Kidney capillary endothelial cell (primary cell): Measurements from ENCODE around the gene SLC35G6.
"Not testable (repeated sequence)": the region's sequence is repeated elsewhere in the genome, so short reads cannot be mapped to it uniquely, and the experiment has no call there.

Experiments used
- DNase-seq: peaks from one replicate; pipeline ENCODE4 v3.0.0-alpha.2; 2018; ENCODE audit warnings: low spot score

The SLC35G6 gene

DNA sequence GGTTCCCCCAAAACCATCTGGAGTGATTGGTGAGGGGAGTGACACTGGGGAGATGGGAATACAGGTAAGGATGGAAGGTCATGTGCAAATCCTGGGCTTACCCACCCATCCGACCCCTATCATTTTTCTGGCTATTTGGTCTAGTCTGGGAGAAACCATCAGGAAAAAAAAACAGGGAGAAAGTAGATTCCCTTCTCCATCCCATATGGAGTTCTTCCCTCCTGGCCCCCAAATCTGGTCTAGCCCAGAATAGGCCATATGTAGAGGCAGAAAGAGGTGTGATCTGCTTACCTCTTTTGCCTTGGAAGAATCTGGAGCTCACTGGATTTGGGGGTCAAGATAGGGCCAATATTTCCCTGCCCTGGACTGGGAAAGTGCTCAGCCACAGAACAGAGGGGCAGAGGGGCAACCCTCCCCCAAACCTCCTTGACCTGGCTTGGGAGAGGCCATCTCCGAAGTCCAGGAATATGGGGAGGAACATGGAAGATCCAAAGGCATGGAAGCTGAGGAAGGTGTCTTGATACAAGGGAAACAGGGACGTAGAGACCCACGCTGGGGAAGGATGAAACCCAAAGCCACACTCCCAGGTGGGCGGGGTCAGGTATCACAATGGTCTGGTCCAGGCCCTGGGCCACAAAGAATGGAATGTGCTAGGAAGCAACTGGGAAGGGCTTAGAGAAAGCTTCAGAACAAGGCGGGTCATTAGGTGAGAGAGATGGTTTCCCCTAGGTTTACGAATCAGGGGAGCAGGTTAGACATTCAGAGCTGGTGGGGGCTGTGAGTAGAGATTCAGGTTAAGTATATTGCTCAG lies 20.2 kb upstream of the SLC35G6 start:
- no peak for DNase-seq

DNA sequence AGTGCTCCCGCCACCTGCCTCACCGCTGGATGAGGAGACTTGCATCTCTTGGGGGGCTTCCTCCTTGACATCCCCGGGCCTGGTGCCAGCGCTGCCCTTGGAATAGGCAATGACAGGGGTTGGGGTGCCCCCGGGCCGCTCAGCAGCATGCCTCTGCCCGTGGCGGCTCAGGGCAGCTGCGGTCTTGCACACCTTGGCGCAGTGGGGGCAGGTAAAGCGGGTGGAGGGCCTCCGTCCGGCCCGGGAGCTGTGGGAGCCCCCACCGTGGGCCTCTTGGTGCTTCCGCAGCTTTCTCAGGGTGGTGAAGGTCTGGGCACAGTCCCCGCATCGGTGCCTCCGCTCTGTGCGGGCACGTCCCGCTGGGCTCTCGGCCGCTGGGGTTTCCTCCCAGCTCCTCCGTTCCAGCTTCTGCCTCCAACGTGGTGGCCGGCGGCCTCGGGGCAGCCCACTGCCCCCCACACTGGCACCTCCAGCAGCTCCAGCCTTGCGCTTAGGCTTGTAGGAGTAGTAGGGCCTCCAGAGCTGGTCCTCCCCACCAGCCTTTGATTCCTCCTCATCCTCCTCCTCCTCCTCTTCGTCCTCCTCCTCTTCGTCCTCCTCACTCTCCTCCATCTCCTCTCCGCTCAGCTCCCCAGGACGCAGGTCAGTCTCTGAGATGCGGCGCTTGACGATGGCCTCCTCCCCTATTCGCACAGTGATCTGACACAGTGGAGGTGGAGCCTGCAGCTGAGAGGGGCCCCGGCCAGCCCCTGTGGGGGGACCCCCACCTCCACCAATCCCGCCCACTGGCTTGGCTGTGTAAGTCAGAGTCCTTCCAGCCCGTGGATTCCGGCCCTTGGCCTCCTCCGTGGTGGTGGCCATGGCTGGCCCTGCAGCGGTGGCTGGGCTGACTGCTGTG lies 18.5 kb upstream of the SLC35G6 start:
- DNase-seq: no peak

DNA sequence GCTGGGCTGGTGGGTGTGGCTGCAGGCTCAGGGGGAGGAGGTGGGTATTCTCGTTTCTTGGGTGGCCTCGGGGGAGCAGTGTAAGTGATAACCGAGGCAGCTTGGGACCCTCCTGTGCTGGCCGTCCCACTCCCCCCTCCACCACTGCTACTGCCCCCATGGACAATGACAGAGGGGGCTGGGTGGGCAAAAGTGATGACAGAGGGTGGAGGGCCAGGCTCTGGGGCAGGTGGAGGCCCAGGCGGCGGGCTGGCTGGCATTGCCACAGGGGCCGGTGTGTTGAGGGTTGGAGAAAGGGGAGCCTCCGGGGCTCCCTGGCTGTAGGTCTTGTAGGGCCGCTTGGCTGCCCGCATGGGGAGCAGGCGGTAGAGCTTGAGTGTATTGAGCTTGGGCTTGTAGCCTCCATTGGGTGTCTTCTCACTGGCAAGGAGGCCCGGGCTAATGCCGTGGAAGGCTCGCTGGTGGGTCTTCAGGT lies 17.8 kb upstream of the SLC35G6 start:
- DNase-seq: no peak

DNA sequence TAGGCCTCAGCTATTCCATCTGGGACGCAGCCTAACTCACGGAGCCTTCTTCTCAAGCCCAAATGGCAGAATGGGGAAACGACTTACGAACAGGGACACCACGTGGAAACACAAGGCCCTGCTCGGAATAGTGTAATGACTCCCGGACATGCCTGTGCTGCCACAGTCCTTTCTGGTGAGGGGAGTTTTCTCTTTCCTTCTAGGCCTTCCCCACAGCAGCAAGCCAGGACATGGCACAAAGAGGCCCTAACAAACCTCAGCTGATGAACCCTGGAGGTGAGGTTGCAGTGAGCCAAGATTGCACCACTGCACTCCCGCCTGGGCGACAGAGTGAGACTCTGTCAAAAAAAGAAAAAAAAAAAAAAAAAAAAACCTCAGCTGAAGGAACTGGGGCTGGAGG lies 17.2 kb upstream of the SLC35G6 start:
- no peak for DNase-seq

DNA sequence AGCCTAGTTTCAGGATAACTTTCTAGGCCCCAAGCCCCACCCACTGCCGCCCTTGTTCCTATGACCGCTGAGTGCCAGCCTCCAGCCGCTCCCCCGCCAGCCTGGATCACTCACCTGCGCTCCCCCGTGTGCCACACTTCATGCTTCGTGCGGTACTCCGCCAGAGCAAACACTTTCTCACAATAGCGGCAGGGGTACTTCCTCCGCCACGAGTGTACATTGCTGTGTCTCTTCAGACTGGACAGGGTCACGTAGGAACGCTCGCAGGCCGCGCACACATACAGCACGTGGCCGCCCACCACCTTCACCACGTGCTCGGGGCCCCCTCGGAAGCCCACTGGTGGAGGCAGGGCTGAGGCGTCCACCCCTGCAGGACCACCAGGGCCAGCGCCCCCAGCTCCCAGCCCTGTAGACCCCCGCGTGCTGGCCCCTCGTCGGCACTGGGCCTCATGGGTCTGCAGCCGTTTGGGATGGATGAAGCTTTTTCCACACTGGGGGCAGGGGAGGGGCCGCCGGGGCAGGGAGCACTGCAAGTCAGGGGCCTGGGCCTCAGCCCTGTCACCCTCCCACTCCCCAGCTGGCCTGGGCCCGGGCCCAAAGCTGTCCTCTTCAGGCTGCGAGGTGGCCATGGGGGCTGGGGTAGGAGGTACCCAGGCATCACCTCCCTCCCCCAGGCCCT lies 15.5 kb upstream of the SLC35G6 start:
- no peak for DNase-seq

DNA sequence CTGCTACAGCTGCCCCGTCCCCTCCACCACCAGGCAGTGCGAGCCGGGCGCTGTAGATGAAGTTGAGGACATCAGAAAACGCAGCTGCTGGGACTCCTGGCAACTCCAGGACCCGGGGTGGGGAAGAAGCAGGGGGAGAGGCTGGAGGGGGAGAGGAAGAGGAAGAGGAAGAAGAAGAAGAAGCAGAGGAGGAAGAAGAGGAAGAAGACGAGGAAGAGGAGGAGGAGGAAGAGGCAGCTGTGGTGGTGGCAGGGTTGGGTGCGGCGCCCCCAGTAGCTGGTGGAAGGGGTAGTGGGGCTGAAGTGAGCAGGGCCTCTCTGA lies 15.0 kb upstream of the SLC35G6 start:
- no peak for DNase-seq

DNA sequence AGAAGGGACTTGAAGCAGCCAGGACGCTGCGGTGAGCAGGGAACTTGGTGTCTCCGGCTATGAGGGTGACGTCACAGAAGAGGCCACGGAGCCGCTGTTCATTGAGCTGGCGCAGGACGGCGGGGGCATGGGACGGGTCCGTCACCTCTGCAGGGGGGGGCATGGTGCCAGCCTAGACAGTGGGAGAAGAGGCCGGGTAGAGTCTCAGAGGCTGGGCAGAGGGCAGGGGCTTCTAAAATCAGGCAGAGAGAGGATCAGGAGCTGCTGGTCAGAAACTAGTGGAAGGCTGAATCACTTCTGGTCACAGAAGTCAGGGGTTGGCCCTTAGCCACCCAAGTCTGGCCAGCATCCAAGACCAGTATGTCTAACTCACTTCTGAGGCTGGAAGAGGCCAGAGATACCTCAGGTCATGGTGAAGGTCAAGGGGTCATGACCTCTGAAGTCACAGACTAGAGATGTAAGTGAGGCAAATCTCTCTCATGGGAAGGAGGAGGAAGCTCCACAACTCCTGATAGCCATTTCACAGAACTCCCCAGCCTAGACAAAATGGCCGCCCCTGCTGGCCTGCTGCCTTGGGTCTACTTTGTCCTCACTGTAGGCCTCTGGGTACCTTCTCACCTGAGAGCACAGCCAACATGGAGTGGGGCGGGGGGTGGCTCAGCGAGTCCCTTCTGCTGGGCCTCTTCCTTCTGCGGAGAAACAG lies 14.5 kb upstream of the SLC35G6 start:
- no peak for DNase-seq

DNA sequence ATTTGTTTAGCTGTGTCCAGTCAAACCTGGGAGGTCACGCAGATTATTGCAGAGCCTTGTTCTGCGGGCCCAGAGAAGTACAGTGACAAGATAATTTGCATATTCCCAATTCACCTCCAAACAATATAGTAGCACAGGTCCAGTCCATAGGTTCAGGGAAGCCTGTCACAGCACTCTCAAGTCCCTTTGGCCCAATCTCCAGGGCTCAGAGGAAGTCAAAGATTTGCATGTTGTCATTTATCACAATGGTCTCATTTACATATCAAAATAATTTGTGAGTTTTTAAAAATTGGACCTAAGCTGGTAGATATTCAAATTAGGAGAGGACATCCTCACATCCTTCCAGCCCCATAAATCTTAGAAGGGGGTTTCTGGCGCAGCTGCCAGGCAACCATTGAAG lies 13.7 kb upstream of the SLC35G6 start:
- DNase-seq: no peak

DNA sequence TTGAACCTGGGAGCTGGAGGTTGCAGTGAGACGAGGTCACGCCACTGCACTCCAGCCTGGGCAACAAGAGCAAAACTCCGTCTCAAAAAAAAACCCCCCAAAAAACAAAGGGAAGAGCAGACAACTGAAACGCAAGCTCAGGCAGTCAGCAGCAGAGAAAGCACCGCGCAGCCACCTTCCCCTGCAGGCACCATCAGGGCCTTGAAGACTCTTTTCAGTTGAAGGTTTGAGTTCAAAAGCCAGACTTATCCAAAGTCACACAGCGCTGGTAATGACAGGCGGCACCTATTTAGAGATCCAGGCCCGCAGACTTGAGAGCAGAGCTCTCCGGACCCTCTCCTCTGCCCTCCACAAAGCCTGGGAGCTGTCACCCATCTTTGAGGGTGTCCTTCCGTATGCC lies 13.0 kb upstream of the SLC35G6 start:
- no peak for DNase-seq

DNA sequence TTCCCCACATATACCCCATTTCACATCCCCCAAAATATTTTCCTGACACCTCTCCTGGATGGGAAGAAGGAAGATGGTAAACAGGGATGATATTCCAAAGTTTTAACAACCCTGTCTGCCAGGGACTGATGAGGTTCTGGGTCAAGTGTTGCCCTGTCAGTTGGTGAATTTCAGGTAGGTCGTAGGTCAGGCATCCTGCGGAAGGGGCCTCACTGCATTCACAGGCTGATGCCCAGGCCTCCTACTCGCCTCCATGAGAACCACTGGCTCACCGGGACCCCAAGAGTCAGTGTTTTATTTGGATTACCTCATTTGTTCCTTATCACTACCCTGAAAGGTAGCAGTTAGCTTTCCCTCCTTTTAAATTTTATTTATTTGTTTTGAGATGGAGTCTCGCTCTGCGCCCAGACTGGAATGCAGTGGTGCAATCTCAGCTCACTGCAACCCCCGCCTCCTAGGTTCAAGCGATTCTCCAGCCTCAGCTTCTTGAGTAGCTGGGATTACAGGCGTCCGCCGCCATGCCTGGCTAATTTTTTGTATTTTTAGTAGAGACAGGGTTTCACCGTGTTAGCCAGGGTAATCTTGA lies 12.3 kb upstream of the SLC35G6 start:
- DNase-seq: no peak

DNA sequence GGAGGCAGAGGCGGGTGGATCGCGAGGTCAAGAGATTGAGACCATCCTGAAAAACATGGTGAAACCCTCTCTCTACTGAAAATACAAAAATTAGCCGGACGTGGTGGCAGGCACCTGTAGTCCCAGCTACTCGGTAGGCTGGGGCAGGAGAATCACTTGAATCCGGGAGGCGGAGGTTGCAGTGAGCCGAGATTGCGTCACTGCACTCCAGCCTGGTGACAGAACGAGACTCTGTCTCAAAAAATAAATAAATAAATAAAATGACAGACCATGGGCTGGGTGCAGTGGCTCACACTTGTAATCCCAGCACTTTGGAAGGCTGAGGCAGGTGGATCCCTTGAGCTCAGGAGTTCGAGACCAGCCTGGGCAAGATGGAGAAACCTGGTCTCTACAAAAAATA lies 11.4 kb upstream of the SLC35G6 start:
- not testable (repeated sequence) for DNase-seq

DNA sequence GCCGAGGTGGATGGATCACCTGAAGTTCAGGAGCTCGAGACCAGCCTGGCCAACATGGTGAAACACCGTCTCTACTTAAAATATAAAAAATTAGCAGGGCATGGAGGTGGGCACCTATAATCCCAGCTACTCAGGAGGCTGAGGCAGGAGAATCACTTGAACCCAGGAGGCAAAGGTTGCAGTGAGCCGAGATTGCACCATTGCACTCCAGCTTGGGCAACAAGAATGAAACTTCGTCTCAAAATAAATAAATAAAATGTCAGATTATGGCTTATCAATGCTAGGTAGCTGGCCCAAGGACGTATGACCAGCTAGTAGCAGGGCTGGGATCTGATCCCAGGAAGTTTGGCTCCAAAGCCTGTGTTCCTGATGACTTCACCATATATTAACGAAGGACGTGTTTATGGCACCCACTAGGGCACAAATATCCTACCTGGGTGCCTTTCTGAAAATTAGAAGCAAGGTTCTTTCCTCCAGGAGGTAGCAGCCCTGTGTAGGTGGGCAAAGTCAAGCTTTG lies 10.7 kb upstream of the SLC35G6 start:
- not testable (repeated sequence) for DNase-seq

DNA sequence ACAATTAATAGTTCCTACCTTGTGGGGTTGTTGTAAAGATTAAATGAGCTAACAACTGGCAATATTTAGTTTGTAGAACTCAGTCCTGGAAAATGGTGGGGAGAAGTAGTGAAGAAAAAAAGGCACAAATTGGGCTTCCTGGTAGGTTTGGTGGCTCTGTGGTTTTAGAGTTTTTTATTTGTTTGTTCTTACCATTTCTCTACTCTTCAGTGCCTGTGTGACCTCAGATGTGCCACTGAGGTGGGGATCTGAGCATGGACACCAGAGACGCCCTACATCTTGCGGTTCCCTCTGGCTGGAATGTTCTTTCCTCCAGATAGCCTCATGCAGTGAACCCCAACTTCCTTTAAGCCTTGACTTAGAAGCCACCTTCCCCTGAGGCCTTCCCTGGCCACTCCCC lies 9.5 kb upstream of the SLC35G6 start:
- no peak for DNase-seq

DNA sequence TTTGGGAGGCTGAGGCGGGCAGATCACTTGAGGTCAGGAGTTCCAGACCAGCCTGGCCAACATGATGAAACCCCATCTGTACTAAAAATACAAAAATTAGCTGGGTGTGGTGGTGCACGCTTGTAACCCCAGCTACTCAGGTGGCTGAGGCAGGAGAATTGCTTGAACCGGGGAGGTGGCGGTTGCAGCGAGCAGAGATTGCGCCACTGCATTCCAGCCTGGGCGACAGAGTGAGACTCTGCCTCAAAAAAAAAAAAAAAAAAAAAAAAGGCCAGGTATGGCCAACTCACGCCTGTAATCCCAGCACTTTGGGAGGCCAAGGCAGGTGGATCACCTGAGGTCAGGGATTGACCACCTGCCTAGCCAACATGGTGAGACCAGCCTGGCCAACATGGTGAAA lies 6.5 kb upstream of the SLC35G6 start:
- not testable (repeated sequence) for DNase-seq

DNA sequence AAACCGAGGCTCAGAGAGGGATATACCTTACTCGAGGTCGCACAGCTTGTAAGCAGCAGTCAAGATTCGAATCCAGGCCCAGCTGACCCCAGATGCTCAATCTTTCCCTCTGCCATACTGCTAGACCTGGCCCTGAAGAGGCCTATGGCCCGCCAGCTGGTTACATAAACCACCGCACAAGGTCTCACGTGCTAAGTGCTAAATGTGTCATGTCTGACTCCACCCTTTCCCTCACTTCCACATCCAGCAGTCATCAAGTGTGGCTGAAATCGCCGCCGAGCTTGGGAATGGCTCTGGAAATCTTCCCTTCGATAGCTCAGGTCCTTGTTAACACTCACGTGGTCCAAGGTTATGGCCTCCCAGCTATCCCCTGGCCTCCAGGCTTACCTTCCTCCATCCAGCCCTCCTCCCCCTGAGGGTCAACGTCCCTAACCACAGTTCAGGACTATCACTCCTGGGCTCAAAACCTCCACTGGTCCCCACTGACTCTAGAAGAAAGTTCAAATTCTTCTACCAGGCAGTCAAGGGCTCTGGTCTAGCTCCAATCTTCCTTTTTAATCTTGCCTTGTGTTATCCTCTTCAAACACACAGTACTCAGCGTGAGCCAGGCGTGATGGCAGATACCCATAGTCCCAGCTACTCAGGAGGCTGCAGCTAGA lies 5.4 kb upstream of the SLC35G6 start:
- no peak for DNase-seq

DNA sequence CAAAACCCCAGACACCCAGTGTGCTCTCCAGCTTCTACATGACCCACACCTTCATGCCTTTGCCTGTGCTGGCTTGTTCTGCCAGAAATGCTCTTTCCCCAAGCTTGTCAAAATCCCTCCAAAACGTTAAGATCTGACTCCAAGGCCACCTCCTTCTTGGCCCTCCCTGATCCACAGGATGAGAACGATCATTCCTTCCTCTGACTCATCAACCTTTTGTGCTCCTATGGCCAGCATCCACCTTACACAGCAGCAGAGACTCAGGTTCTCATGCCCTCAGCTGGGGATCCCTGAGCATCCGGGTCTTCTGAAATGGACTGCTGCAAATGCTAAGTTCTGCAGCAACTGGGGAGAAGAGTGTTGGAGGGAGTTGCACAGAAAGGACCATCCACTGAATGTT lies 4.8 kb upstream of the SLC35G6 start:
- DNase-seq: no peak

DNA sequence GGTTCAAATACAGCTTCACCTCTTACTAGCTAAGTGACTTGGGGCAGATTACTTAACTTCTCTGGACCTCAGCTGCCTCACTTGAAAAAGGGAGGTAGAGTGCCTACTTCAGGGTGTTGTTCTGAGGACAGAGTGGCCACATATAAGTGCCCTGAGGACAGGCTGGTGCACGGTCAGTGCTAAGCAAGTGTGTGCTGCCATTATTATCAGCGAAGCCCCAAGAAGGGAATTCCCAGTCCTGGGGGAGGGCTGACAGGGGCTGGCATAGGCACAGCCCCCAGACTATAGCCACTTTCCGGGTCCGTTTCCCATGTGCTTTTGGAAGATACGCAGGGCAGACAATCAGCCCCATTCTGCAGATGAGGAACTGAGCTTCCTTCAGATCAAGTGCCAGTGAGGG lies 4.3 kb upstream of the SLC35G6 start:
- no peak for DNase-seq

DNA sequence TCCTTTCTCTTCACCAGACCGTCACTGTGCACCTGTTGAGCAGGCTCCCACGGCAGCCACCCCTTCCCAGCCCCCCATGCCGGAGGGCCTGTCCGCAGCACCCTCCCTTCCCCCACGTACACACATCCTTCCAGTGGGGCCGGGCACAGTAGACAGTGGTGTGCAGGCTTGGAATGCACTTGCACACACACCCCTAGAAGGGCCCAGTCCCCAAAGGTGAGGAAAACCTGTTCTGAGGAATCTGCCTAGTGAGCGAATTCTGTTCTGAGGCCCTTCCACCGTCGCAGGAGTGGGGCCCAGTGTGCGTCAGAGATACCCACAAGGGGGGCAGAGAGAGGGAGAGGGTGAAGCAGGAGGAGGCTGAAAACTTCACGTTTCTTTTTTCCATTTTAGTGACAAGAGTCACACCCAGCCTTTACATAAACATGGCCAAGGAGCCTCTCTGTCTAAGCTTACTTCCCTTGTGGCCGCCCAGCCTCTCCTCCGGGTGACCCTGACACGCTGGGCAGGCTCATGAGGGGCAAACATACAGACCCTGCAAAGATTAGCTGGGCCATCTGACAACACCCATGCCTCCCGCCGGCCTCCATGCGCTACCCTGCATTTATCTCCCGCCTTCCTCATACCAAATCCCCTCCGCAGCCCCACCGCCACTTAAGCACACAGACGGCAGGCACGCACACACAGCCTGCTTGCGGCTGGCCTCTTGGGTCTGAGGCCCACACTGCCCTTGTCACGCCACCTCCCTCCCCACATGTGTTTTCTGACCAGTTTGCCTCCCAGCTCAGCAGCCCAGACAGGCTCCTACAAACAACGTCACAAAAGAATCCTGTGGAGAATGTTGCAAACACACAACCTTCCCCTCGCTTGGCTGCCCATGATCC lies 3.6 kb upstream of the SLC35G6 start:
- no peak for DNase-seq

DNA sequence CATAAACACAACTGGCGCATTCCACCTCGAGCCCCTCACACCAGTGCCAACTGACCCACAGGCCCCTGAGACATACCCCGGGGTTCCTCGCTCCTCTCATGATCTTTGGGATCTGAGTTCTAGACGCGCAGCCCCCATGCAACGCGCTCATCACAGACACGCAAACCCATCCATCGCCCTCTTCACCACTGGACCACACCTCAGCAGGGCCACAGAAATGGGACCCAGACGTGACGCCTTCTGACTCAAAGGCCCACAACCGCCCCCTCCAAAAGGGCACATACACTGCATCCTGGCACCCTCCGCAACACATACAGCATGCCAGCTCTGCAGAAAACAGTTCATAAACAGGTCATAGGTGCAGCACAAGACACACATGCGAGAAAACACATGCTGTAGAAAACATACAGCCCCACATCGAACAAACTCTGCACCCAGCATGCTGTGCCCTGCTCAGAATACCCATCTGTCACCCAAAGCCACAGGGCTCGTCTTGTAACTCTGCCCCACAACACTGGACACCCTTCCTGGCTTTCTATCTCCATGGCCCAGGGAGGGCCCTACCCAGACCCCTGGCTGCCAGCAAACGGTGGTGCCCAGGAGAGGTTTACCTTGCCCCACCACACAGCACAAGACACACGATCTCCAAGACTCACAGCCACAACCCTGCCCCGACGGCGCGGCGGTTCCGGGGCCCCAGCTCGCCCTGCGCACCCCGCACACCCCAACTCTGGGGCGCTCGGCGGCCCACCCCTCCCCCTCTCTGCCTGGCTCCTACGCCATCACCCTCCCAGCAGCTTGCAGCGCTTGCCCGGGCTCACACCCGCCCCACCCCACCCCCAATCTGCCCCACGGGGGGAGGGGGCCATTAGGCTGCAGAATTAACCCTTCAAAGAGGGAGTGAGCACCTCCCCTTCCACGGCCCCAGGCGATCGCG lies 2.7 kb upstream of the SLC35G6 start:
- no peak for DNase-seq
